DMS53 treated with DMSO at 0.1 percent for 48 hours (cell line): ENCODE data around the gene EPS15.
"Not testable (repeated sequence)": the region's sequence is repeated elsewhere in the genome, so short reads cannot be mapped to it uniquely, and the experiment has no call there.

Source experiments
- DNase-seq: peaks from one replicate; lab custom pipeline; 2025; ENCODE audit not compliant: unreplicated experiment; lab: John Stamatoyannopoulos, UW

EPS15 gene

GRCh38 chr1:51390641-51391040 is 128.4 kb downstream of the EPS15 start:
- DNase-seq, result not testable (repeated sequence)

GRCh38 chr1:51387288-51387687 is 131.8 kb downstream of the EPS15 start:
- not testable (repeated sequence) for DNase-seq

- DNase-seq, result not testable (repeated sequence)
These were observed 132.8 kb downstream of the EPS15 start for GRCh38 chr1:51386259-51386658.

GRCh38 chr1:51385776-51386175 is 133.3 kb downstream of the EPS15 start:
- DNase-seq, result no peak

GRCh38 chr1:51381964-51382363 is 137.1 kb downstream of the EPS15 start:
- no peak for DNase-seq

GRCh38 chr1:51380936-51381335 is 138.1 kb downstream of the EPS15 start:
- no peak for DNase-seq

- DNase-seq, result no peak
These were observed 140.2 kb downstream of the EPS15 start for GRCh38 chr1:51378871-51379270.

- DNase-seq, result no peak
These were observed 145.2 kb downstream of the EPS15 start for GRCh38 chr1:51373898-51374297.

GRCh38 chr1:51372561-51372960 is 146.5 kb downstream of the EPS15 start:
- no peak for DNase-seq

GRCh38 chr1:51369171-51369570 is 149.9 kb downstream of the EPS15 start:
- DNase-seq, result no peak

- DNase-seq, result no peak
These were observed 153.3 kb downstream of the EPS15 start for GRCh38 chr1:51365774-51366173.

- DNase-seq, result no peak
These were observed 159.2 kb downstream of the EPS15 start for GRCh38 chr1:51359879-51360278.

- DNase-seq, result no peak
These were observed 163.7 kb downstream of the EPS15 start for GRCh38 chr1:51355382-51355781.

GRCh38 chr1:51354416-51354815 is 164.7 kb downstream of the EPS15 start:
- no peak for DNase-seq

GRCh38 chr1:51351907-51352306 is 167.2 kb downstream of the EPS15 start:
- DNase-seq, result no peak

- no peak for DNase-seq
These were observed 169.2 kb downstream of the EPS15 start for GRCh38 chr1:51349862-51350261.

- DNase-seq, result no peak
These were observed 170.9 kb downstream of the EPS15 start for GRCh38 chr1:51348147-51348527.

- no peak for DNase-seq
These were observed 171.5 kb downstream of the EPS15 start for GRCh38 chr1:51347398-51348146.

GRCh38 chr1:51346086-51346942 is 172.8 kb downstream of the EPS15 start:
- no peak for DNase-seq

- DNase-seq, result no peak
These were observed 173.8 kb downstream of the EPS15 start for GRCh38 chr1:51345300-51345687.

- peak; percentile 57 for DNase-seq
These were observed 174.3 kb downstream of the EPS15 start for GRCh38 chr1:51344602-51345299.

- DNase-seq, result no peak
These were observed 174.8 kb downstream of the EPS15 start for GRCh38 chr1:51344276-51344601.
